A172 (cell line): ENCODE measurements around the gene USP31. TPM values are rescaled to one million over a fixed set of nuclear protein-coding genes. Genes with fewer than 3 reads are reported as not detected.
A peak's percentile ranks its signal among the peaks of the same experiment; 100 is the strongest.
"Not testable (repeated sequence)": the region's sequence is repeated elsewhere in the genome, so short reads cannot be mapped to it uniquely, and the experiment has no call there.

Experiments used
- DNase-seq: peaks from one replicate; pipeline ENCODE4 v3.0.0-alpha.2; 2015; ENCODE audit warnings: low spot score
- total RNA-seq: library from RNA; depleted of rRNA; stranded (reverse); fragments of >200 nt; shearing (Covaris generic); gene quantifications from 2 replicates; pipeline ENCODE4 v1.2.3, GENCODE V29; 2014

The USP31 gene
- total RNA-seq, 1 experiment from 2014 or later: 3.8 TPM

DNA sequence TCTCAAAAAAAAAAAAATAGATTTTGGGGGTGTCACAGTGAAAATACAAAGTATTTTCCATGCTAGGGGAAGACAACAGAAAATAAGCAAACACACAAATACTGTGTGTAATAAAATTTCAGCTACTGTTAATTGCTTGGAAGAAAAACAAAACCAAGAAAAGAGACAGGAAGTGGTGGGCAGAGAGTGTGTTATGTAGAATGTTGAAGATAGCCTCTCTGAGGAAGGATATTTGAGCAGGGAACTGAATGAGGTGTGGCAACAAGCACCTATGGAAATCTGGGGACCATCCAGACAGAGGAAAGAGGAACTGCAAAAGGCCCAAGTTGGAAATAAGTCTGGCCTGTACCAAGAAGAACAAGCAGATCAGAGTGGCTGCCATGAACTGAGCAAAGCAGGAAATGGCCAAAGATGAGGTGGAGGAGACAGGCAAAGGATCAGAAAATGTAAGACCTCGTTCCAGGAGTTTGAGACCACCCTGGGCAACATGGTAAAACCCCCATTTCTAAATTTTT, 7.8 kb upstream of the USP31 start:
- DNase-seq: no peak

DNA sequence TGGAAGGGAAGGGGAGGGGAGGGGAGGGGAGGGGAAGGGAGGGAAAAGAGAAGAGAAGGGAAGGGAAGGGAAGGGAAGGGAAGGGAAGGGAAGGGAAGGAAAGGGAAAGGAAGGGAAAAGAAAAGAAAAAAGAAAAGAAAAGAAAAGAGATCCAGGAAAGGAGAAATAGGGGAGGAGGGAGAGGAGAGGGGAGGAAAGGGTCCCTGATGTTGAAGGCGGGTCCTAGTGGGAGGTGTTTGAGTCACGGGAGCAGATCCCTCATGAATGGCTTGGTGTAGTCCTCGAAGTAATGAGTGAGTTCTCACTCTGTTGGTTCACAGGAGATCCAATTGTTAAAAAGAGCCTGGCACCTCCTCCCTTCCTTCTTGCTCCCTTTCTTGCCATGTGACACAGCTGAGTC, 6.9 kb upstream of the USP31 start:
- DNase-seq: no peak

DNA sequence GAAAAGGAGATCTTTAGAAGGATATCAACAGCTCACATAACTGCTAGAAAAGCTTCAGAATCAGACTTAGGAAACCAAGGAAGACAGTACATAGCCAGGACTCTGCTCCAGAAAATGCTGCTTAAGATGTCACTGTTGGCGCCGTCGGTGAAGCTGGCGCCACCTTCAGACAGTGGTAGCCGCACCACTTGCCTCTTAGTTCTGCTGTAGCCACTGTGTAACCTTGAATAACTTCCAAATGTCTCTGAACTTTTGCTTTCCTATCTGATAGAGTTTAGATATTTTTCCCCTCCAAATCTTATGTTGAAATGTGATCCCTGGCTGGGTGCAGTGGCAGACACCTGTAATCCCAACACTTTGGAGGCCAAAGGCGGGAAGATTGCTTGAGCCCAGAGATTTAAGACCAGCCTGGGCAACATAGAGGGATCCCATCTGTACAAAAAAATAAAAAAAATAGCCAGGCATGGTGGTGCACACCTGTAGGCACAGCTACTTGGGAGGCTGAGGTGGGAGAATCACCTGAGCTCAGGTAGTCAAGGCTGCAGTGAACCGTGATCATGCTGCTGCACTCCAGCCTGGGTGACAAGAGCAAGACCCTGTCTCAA, 6.3 kb upstream of the USP31 start:
- peak; percentile 13 for DNase-seq

DNA sequence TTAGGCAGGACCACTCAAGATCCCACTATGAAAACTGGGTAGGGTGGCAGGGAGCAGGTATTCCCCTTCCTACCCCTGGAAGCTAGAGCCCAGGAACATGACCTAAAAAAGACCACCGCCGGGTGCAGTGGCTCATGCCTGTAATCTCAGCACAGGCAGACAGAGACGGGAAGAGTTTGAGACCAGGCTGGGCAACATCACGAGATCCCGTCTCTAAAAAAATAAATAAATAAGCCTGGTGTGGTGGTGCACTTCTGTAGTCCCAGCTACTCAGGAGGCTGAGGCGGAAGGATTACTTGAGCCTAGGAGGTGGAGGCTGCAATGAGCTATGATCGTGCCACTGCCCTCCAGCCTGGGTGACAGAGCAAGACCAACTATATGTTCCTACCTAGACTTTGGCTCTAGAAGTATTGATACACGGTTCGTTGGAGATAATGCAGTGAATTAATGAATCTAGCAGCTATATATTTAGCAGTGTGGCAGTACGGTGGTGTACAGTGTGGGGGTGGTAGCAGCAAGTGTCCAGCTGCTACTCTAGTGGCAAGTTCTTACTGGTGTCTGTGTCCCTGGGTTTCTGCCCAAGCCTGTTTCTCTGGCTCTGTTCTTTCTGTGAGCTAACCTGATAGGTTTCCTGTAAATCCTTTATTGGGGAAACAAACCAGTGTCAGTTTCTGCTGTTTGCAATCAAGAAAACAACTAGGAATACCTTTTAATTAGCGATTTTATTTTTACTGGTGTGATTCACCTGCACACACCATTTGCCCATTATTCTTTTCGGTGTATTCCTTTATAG, 3.3 kb upstream of the USP31 start:
- DNase-seq: no peak

DNA sequence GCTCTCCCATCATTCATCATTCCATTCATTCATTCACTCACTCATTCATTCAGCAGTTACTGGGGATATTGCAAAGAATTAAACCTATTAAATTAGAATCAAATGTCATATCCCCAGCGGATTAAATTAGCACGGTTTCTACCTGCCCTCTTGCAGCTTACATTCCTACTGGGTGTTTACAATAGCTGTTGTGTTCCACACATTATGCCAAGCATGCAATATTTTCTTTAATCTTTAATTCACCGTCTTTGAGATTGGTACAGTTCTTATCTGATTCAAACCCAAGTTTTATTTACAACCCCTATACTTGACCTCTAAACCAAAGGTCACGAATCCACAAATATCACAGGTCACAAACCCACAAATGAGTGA, 727 bp upstream of the USP31 start:
- no peak for DNase-seq

DNA sequence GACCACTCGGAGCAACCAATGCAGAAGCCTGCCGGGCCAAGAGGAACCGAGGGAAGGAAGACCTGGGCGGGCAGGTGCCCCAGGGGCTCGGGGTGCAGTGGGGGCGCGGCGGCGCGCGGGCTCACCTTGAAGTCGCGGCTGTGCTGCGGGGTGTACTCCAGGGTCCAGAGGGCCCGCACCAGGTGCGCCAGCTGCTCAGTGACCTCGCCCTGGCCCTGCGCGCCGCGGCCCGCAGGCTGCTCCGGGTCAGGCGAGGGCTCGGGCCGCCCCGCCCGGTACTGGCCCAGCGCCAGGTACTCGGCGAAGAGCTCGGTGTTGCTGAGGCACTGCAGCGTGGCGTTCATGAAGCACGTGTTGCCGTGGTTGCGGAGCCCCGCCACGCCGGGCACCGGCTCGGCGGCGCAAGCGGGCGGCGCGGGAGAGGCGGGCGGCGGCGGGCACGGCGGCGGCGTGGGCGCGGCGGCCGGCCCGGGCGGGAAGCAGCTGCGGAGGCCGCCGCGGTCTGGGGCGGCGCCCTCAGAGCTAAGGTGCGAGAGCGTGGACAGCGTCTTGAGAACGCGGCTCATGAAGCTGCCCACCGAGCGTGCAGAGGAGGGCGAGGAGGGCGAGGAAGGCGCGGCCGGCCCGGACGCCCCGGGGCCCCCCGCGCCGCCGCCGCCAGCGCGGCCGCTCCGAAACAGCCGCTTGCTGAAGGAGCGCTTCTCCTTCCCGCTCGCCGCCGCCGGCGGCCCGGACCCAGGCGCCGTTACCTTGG, 562 bp downstream of the USP31 start:
- DNase-seq: peak; percentile 8

DNA sequence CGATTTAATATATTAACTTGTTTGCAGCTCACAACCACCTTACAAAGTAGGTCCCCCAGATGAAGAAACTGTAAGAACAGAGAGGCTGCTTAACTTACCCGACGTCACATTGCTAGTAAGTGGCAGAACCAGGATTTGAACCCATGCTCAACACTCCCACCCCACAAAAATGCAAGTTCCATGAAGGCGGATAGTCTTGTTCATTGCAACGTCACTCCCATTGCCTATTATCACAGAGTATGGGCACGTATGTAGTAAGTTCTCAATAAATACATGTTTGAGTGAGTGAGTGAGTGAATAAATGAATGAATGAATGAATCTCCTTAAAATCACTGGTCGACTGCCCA, 1.1 kb downstream of the USP31 start:
- no peak for DNase-seq

DNA sequence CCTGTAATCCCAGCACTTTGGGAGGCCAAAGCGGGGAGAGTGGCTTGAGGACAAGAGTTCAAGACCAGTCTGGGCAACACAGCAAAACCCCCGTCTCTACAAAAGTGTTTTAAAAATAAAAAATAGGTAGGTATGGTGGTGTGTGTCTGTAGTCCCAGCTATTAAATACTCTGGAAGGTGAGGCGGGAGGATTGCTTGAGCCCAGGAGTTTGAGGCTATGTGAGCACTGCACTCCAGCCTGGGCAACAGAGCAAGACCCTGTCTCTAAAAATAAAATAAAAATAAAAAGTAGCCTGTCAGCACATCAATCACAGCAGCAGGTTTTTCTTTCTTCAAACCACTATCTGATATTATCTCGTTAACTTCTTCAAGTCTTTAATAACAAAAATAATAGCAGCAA, 1.6 kb downstream of the USP31 start:
- DNase-seq: no peak

DNA sequence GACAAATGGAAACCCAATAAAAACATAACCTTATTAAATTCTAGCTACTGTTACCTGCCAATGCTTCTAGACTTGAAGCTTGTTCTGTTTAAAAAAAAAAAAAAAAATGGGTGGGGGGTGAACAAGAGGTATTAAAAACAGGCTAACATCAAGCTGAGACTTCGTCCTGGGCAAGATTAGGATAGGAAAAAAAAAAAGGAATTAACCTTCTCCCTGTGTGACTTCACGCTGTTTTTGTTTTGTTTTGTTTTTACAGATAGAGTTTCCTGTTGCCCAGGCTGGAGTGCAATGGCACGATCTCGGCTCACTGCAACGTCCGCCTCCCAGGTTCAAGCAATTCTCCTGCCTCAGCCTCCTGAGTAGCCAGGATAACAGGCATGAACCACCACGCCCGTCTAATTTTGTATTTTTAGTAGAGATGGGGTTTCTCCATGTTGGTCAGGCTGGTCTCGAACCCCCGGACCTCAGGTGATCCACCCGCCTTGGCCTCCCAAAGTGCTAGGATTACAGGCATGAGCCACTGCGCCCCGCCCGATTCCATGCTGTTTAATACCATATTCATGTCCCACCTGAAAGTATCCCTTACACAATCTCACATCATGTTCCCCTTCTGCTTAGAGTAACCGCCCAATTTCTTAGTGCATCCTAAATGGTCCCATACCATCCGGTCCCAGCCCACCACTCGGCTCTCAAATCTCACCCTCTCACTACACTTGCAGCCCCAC, 2.2 kb downstream of the USP31 start:
- DNase-seq: no peak

DNA sequence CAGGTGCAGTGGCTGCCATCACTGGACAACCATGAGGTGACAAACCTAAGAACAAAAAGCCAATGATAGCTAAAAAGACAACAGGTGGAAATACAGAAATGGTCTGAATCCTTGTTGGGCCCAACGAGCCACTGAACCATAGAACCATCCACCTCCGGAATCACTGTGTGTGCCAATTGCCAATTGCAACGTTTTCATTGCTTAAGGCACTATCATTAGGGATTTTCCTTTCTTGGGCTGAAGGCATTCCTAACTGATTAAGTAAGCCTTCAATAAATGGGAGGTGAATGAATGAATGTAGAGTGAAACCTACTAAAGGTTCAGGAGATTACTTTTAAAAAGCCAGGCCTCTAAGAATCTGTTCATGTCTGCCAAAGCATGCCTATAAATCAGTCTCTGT, 3.6 kb downstream of the USP31 start:
- DNase-seq: peak; percentile 84

DNA sequence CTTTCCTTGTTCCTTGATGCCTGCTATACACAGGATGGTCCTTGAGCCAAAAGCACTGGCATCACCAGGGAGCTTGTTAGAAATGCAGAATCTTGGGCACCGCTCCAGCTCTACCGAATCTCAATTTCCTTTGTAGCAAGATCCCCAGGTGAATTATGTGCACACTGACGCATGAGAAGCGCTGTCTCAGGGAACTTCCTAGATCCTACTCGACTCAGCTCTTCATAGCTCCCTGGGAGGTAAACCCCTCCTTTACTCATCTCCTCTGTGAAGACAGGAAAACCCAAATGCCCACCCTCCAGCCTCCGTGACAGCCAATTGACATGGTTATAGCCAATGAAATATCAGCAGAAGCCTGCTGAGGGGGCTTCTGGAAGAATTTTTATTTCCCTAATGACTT, 4.1 kb downstream of the USP31 start:
- DNase-seq: peak; percentile 67

DNA sequence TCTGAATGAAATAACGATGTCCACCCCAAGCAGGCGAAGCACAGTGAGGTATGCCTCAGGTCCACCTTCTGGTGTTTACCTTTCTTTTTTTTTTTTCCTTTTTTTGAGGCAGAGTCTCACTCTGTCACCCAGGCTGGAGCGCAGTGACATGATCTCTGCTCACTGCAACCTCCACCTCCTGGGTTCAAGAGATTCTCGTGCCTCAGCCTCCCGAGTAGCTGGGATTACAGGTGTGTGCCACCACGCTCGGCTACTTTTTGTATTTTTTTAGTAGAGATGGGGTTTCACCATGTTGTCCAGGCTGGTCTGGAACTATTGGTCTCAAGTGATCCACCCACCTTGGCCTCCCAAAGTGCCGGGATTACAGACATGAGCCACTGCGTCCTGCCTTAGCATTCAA, 4.9 kb downstream of the USP31 start:
- DNase-seq: not testable (repeated sequence)

DNA sequence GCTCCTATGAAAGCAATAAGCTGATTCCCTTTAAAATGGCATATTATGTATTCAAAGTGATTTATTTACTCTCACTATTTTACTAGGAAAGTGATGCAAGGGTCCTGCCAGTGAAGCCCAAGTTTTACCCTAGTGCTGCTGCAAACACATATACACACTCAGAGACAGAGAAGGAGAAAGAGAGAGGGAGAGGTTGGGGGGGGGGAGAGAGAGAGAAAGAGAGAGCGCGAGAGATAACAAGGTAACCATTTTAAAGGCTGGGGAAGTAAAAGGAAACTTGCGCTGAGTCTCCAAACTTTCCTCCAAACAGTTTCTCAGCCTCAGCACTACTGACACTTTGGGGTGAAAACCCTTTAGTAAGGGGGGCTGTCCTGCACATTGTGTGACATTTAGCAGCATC, 5.9 kb downstream of the USP31 start:
- DNase-seq: no peak

DNA sequence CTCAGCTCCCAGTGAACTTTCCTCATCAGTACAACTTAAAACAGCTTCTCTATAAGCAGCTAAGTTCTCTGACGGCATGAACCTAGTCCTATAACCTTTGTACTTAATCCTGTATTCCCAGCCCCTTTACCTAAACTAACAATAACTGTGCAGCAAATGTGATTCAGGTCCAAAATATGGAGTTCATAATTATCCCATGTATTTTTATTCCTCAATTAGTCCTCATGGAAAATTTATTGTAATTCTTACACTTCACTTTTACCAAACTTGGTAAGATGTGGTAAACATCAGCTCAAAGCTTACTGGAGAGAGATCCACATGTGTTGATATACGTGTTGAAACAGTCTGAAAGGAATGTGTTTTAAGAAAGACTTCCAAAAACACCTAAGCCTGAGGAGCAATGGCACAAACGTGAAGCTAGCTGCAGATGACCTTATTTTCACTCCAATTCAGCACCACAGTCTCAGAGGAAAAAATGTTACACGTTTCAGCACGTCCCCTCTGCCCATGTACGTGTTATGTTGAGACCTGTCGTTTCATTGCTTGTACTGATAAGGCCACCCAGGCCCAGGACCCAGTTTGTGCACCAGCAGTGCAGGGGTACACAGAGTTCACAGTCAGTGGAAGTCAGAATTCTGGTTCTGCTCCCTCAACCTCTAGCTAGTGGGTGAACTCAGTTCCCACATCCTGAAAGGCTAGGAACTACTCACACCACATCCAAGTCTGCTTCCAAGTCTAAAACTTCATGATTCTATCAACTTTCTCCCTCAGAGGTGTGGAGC, 7.1 kb downstream of the USP31 start:
- no peak for DNase-seq

DNA sequence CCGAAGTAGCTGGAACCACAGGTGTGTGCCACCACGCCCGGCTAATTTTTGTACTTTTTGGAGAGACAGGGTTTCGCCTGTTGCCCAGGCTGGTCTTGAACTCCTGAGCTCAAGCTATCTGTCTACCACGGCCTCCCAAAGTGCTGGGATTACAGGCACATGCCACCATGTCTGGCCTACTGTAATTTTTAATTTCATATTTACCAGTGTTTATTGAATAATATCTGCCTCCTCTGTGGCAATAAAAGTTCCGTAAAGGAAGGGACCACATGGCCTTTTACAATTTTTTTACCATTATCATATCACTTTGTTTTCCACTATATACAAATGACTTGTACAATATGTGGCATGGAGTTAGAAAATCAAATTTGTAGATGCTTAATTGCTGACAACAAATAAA, 7.8 kb downstream of the USP31 start:
- DNase-seq: no peak

DNA sequence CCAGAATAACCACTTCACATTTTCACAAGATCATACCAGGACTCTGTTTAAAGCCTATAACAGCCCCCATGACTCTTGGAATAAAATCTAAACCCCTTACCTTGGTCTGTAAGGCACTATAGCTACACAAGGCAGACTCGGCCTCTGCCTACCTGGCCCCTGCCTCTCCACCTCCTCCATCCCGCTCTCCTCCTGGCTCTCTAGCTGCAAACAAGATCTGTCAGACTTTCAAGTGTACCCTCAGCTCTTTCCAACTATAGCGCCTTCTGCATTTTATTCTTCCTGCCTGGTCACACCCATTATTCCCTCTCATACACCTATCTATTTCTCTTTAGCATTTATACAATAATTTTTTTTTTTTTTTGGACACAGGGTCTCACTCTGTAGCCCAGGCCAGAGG, 8.2 kb downstream of the USP31 start:
- DNase-seq: no peak

DNA sequence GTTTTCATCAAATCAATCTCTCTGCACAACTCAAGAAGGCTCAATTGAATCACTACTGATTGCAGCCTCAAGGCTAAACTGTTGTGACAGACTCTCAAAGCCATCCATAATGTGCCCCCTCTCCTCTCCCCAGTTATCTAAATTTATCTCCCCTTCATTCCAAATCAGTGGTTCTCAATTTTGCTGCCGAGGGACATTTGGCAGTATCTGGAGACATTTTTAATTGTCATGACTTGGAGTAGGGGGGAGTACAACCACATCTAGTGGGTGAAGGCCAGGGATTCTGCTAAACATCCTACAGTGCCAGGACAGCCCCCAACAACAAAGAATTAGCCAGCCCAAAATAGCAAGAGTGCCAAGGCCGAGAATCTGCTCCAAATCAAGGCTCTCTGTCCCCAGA, 9.1 kb downstream of the USP31 start:
- no peak for DNase-seq

DNA sequence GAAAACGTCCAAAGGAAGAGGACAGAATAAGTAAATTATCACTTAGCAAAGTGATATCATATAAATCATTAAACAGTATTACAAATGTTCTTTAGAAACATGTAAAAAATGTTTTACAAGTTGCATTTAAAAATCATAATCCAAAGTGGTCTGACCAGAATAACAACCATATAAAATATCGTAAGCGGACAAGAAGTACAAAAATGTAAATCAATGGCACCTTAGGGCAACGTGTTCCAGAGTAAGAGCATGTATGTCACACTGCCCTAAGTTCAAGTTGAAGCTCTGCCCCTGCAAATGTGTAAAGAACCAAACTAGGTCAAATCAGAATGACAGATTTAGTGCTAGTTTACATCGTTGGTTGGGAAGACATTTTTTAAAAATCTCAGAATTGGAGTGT, 11.4 kb downstream of the USP31 start:
- no peak for DNase-seq

DNA sequence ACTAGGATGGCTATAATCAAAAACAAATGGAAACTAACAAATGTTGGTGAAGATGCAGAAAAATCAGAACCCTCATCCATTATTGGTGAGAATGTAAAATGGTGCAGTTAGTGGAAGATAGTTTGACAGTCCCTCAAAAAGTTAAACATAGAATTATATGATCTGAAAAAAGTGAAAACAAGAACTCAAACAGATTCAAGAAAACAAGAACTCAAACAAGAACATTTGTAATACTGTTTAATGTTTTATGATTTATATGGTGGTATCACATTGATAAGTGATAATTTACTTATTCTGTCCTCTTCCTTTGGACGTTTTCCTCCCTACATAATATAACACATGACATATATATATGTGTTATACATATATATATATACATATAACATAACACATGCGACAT, 12.0 kb downstream of the USP31 start:
- DNase-seq: no peak

DNA sequence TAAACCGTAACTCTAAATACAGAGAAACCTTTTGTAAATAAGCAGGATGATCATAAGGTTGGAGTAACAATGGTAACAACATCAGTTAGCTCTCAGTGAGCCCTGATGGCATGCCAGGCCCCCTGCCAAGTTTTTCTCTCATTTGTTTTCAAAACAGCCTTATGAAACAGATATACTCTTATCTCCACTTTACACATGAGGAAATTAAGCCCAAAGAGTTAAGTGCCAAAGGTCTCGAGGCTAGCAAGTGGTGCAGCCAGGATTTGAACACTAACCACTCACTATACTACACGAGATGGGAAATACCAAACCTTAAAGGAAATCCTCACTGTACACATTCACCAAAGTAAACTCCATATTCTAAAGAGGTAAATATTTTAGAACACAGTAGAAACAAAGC, 15.0 kb downstream of the USP31 start:
- DNase-seq: no peak

DNA sequence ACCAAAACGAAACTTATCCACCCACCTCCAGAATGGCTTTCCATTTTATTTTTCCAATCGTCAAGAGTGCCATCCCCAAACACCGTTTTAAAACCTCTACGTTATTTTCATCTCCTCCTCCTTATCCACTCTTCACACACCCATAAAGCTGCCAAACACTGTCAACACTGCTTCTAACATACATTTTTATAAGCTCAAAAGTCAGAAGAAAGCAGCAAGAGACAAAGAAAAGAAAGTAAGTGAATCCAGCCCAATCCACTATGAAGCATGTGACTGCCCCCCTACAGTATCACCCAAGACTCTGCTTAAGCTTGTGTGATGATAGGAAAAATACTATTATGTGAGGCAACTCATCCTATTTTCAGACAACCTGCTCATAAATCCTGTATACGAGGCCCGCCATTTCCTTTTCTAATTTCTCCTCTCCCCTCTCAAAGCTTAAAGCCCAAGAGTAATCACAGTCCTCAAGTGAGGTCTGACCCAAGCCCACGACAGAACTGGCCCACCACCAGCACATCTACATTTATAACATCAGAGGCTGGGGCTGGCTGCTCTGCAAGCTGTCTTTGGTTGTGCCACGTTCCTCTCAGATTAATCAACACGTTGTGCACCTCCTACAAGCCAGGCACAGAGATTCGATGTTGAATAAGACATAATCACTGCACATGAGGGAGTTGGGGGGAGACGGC, 16.3 kb downstream of the USP31 start:
- no peak for DNase-seq
